ENCODE results near the gene GPANK1.

- TF ChIP-seq CTCF (IDR thresholded peaks at IDR 0.05) (no peak), POLR2A (IDR thresholded peaks at IDR 0.05) (no peak)
Measured at GRCh38 chr6:31621320-31621939, 43.4 kb downstream of the GPANK1 start.

All from esophagus squamous epithelium (tissue), 4 donors.